ENCODE results near the gene S100A6. TPM values are rescaled to one million over a fixed set of nuclear protein-coding genes. Genes with fewer than 3 reads are reported as not detected.

The S100A6 gene
- total RNA-seq, 4 donors from 2014 or later, result 538 to 1,309 (median 968) TPM

DNA sequence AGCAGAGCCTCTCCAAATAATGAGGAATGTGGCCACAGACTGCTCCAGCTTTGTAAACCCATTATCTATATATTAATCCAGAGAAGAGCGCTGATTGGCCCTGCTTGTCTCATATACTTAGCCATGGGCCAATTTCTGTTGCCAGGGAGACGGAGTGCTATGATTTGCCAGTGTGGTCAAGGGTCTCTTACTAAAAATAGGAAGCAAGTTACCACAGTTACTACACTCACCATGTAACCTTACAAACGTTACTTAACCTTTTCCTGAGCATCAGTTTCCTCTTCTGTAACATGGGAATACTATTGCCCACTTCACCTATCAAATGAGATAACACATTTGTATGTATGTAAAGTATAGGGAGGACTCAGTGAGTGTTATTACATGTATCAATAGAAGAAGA, 37.6 kb upstream of the S100A6 start:
- TF ChIP-seq, protein P1, sequence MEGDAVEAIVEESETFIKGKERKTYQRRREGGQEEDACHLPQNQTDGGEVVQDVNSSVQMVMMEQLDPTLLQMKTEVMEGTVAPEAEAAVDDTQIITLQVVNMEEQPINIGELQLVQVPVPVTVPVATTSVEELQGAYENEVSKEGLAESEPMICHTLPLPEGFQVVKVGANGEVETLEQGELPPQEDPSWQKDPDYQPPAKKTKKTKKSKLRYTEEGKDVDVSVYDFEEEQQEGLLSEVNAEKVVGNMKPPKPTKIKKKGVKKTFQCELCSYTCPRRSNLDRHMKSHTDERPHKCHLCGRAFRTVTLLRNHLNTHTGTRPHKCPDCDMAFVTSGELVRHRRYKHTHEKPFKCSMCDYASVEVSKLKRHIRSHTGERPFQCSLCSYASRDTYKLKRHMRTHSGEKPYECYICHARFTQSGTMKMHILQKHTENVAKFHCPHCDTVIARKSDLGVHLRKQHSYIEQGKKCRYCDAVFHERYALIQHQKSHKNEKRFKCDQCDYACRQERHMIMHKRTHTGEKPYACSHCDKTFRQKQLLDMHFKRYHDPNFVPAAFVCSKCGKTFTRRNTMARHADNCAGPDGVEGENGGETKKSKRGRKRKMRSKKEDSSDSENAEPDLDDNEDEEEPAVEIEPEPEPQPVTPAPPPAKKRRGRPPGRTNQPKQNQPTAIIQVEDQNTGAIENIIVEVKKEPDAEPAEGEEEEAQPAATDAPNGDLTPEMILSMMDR (IDR thresholded peaks at IDR 0.05; ENCODE audit: low read depth), result no peak

DNA sequence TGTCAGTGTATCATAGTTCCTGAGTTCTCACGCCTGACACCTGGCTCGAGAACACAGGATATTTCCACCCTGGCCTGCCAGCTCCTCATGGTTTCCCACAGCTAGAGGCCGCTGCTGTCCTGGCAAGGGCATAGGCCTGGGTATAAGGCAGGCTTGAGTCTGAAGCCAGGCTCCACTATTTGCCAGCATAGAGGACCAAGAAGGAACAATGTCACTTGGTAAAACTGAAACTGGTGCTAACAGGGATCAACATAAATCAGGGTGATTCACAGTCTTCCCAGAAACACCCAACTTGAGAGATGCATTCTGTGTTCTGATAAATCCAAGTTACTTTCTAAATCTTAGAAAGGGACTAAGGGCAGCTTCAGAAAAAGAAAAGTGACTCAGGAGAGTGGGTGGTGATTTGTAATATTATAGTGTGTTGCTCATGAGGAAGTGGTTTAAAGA, 36.8 kb upstream of the S100A6 start:
- TF ChIP-seq, protein P1 (IDR thresholded peaks at IDR 0.05; ENCODE audit: low read depth), result no peak

DNA sequence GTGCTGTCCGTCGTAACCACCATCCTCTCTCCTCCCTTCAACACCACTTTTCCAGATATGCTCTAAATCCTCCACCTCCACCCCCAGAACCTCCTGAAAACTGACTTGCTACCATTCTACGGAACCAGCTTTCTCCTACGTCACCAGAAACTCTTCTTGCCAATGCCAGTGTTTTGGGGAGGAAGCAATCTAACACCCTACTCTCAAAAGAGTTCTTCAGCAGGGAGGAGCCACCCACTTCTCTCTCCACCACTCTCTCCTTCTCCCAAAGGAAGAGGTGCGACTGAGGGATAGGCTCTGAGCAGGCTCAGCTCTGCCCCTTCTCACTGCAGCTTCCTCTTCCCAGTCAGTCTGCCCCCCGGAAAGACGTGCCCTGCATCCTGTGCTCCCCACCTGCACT, 35.9 kb upstream of the S100A6 start:
- TF ChIP-seq, protein P1 (IDR thresholded peaks at IDR 0.05; ENCODE audit: low read depth), result no peak

DNA sequence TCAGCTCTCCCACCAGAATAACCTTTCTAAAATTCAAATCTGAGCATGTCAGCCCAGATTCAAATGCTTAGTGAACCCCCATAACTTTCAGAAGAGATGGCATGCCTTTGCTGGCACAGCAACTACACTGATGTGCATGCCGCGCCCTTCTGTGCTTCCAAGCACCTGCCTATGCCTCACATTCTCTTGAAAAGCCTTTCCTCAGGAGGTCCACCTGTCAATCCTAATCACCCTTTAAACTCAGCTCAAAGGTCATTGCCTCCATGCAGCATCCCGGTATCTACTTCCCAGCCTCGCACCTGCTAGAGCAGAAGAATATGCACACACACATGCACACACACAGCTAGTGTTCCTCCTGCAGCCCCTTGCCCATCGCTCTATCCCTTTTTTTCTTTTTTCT, 35.1 kb upstream of the S100A6 start:
- TF ChIP-seq, protein P1 (IDR thresholded peaks at IDR 0.05; ENCODE audit: low read depth), result no peak

DNA sequence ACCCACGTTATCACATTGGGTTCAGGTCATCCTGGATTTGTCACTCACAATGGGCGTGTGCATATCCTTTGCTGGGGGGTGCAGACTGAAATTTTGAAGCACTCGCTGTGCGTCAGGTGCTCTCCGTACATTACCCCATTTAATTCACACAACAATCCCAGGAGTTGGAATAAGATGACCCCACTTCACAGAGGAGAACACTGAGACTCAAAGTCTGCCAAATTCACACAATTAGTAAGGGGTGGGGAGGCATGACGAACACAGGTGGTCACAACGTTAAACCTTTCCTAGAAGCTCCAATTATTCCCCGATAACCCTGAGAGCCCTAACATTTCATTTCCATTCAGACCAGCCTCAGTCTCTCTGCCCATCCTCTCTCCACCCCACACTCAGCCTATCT, 33.7 kb upstream of the S100A6 start:
- TF ChIP-seq, protein P1 (IDR thresholded peaks at IDR 0.05; ENCODE audit: low read depth), result no peak

DNA sequence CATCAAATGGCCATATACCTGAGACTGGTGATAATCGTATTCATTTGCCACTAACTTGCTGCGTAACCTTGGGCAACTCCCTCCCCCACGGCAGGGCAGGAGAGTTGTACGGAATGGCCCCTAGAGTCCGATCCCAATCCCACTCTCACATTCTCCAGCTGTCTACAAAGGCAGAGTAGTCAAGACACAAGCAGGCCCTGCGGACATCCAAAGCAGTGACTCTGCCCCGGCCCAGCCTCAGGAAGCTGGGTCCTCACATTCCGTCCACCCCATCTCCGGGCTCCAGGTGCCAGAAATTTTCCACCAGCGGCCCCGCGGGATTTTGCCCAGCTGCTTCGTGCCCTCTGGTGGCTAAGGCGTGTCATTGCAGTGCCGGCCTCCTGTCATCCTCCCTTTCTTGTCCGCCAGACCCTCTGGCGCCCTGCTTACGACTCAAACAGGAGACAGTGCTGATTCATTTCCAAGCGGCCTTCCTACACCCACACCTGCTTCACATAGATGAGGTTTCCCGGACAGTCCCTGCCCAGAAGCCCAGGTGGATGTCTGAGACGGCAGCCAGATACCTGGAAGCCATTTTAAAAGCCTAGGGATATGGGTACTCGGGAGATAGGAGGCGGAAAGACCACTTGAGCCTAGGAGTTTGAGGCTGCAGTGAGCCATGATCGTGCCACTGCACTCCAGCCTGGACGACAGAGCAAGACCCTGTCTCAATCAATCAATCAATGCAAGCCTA, 32.7 kb upstream of the S100A6 start:
- TF ChIP-seq, protein P1 (IDR thresholded peaks at IDR 0.05; ENCODE audit: low read depth), result no peak

DNA sequence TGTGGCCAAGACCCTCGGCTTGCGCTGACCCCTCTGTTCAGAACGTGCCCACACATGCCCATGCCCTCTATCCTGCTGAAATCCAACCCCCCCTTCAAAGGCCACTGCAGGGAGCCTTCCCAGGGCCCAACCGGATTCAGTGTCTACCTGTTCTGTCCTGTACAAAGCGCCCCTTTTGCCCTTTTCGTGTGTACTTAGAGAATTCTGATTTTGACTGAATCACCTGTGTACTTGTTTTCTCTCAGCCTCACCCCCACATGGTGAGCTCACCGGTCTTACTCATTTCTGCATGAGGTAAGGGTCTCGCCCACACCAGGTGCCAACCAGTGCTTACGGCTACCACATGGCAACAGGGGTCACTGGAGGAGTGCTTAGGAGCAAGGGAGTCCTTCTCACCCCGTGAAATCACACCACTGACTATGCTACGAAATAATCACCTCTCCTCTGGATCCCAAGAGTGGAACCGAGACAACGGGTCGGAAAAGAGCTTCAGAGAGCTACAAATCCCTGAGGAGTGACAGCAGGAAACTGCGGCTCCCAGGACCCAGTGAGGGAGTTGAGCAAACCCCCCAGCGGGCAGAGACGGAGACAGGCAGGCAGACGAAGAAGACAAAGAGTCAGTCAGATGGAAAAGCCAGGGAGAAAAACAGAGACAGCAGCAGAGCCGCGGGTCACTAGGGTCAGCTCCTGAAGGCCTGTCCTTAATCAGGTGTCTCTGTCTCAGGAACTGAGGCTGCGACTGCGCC, 32.0 kb upstream of the S100A6 start:
- TF ChIP-seq, protein P1 (IDR thresholded peaks at IDR 0.05; ENCODE audit: low read depth), result no peak
